Activated CD8-positive, alpha-beta memory T cell treated with anti-CD3 and anti-CD28 coated beads, Interleukin-2, amount 50 U/mL, for 4 hours (primary cell): ENCODE data around the gene ZNF750.

Experiments
- DNase-seq: peaks from one replicate; pipeline ENCODE4 v3.0.0-alpha.2; 2020

Gene ZNF750

DNA sequence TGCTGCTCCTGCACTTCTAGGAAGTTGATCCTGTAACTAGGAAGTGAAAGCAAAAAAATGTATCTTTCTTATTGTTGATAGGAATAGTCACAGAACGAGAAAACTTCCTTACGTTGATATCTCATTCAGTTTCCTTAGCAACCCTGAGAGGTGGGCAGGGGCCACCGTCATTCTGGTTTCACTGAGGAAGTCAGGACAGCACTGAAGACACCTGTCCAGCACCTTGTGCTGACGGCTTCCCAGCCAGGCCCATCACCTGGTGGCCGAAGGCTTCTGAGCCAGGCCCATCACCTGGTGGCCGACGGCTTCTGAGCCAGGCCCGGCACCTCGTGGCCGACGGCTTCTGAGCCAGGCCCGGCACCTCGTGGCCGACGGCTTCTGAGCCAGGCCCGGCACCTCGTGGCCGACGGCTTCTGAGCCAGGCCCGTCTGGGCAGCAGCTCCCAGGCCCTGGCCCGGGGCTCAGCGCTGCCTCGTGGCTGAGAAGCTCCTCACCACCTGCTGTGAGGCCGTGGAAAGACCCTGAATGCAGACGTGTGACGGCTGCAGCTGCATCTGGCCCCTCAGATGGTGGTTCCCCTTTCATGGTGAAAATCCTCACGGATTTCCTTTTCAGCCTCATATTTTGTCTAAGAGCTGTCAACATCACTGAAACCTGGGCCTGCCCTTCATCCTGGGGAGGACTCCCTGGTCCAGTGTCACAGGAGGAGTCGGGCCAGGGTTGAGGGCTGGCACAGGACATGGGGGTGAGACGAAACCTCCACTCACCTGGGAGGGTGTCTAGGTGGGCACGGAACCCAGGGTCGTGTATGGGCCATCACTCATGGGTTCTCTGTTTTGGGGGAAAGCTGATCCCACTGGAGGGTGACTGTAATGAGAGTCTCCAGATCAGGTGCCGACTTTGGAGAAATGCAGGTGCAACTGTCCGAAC, 33.0 kb upstream of the ZNF750 start:
- DNase-seq, result no peak

DNA sequence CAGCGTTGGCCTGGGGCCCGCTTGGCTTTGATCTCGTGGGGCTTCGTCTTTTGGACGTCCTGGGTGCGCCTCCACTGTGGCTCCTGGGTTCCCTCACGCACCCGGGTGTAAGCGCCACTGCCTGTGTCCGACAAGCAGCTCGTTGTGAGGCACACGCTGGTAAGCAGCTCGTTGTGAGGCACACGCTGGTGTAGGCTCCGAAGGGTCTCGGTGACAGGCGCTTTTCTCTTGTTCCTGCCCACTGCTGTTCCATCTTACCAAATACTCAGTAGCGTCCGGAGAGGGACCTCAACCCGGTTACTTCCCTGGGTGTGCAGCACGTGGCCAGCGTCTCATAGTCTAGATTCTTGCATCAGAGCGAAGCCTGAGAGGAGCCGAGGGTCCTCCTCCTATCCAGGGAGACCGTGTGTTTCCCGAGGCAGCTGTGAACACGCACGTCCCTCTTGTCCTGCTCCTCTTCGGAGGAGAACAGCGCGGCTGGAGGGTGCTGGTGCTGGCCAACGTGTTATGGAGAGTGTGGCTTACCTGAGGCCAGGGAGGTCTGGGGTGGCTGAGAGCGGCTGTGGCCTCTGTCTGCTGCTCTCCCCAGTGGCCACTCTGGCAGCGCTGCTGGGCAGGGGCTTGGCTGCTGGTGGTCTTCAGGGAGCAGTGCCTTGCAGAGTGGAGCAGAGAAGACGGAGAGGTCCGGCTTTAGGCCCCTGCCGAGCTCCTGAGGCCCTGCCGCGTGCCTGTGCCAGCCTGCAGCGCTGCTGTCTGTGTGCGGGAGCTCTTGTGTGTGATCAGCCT, 32.1 kb upstream of the ZNF750 start:
- DNase-seq, result no peak

DNA sequence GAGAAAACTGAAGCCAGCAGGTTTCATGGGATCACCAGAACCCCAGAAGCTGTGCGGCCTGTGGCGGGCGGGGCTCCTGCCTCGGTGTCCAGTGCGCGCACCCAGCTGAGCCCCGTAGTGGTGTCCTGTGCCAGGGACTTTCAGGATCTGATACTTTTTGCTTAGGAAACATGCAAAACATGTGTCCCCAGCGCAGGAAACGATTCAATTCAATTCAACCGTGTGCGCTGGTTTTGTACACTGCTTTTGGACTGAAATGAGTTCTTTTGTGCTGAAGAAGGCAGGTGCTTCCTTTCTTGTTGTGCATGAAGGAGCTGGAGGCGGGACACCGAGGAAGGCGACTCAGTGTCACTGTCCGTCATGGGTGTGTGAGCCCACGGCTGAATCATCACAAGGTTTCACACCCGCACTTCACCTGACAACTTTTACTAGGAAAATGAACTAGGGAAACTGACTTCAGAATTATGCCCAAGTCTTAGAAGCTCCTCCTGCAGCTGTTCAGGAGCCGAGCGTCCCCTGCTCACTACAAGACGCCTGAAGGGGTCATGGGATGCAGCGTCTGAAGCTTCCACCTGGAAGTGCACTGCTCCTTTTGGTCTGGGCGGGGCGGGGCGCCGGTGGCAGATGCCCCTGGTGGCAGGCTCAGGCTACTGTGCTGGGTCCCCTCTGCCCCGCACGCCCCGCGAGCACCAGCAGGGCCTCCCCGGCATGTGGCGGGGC, 31.4 kb upstream of the ZNF750 start:
- no peak for DNase-seq

DNA sequence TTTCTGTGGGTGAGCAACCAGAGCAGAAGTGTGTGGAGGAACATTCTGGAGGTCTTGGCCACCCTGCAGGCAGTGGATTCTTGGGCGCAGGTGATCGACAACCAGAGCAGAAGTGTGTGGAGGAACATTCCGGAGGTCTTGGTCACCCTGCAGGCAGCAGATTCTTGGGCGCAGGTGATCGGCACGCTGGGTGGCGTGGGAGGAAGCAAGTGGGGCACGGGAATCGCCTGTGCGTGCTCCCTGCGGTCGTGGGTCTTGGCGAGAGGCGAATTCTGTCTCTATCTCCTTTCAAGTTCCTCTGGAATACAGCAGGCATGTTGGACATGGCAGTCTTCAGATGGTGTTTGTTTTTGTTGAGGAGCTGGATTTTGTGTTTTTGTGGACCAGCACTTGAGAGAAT, 30.7 kb upstream of the ZNF750 start:
- no peak for DNase-seq

DNA sequence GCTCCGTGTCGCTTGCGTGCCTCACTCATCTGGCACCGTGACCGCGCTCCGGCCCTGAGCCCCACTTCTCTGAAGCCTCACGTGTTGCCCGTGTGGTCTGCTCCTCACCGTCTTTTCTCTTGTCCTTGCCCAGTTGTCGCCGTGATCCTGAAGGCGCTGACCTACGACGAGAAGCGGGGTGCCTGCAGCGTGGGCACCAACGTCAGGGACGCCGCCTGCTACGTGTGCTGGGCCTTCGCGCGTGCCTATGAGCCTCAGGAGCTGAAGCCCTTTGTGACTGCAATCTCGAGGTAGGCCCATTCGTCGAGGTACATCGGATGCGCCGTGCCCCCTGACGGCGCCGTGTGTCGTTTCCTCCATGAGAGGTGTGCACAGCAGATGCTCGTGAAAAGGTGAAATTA, 30.3 kb upstream of the ZNF750 start:
- no peak for DNase-seq

DNA sequence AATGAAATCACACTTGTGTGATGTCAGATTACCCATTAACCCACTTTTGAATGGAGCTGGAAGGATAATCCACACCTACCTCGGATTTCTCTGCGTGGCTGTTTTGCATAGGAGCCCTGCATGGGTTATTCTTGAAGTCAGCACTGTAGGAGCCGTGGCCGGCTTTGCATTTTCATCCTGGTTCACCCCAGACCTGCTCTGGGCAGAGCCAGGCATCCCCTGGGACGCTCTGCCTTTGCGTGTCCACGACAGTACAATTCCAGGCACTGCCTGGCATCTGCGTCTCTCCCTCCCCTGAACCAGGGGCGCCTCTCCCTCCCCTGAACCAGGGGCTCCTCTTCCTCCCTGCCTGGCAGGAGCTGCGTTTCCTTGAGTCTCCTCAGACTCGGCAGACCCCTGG, 29.7 kb upstream of the ZNF750 start:
- DNase-seq, result no peak

DNA sequence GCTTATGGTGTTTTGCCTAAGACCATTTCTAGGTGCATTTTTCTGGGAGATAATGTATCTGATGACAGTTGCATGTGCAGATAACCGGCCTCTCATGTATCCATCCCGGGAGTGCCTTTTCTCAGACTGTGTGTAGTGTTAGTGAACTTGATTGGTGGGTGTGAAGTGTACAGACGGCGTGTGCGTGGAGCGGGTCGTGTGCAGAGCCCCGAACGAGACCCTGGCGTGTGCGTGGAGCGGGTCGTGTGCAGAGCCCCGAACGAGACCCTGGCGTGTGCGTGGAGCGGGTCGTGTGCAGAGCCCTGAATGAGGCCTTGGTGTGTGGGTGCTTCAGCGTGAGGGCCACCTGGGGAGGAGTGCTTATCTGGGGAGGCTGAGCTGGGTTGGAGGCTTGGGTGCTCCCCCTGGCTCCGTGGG, 28.9 kb upstream of the ZNF750 start:
- DNase-seq, result no peak

DNA sequence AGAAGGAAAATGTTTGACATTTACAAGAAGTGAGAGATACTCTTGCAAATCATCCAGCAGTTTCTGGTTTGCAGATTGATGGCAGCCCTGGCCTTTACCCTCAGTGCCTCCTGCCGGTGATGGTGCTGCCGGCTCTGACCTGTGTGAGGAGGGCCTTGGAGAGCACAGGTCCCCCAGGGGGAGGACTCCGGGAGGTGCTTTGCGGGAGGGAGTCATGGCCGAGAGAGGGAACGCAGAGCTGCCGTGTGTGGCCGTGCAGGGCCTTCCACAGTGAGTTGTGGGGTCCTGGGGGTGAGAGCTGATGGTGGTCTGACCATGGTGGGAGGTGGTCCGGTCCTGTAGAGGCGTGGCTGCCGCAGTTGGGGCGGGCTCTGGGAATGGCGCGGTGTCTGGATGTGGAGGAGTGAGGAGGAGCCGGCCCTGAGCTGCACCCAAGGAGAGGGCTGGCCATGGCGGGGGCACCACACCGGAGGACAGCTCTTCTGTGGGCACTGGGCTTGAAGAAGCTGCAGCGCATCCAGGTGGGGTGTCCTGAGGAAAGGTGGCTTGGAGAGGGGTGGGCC, 28.0 kb upstream of the ZNF750 start:
- DNase-seq, result no peak

DNA sequence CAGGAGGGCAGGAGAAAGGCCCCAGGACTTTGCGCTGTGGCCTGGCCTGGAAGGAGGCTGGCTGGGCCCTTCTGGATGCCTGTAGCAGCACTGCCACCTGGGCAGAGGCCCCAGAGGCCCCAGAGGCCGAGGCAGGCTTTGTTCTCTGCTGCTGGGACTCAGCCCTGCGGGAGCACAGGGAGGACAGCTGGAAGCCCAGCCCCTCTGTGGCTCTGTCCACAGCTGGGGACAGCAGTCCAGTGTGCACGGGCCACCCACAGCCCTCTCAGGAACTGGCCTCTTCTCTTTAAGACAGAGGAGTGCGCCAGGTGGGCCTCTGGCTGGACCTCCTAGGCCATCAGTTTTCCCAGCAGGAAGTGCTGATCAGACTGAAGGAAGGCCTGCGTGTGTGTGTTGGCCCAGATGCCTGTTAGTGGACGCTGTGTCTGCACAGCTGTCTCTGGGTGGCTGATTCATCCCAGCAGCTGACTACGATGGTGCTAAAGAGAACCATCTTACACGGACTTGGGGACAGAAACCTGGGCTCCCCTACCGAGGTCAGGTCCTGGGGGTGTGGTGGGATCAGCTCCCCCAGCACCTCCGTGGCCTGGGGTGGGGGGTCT, 26.9 kb upstream of the ZNF750 start:
- no peak for DNase-seq

DNA sequence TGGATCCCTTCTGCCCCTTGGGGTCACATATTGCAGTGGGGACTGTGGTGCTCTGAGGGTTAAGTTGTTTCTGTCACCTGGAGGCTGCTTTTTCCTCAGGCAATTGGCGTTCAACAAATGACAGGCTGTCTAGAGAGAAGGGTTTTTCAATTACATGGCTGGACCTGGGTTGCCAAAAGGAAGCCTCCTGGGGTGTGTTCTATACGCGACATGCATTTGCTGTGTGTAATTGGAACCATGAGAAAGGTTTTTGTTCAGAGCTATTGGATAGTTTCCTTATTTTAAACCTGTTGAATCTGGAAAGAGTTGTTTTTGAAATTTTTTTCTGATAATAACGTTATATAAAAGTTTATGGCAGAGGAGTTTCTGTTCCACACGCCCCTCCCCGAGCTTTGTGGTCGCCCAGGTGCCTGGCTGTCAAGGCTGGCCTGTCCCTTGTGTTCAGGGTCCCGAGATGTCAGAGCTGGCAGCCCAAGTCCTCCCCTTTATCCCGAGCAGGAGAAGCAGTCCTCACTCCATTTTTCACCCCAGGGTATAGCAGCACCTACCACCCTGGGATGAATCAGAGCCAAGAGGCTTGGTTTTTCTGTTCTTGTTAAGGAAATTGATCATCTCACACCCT, 26.1 kb upstream of the ZNF750 start:
- no peak for DNase-seq

DNA sequence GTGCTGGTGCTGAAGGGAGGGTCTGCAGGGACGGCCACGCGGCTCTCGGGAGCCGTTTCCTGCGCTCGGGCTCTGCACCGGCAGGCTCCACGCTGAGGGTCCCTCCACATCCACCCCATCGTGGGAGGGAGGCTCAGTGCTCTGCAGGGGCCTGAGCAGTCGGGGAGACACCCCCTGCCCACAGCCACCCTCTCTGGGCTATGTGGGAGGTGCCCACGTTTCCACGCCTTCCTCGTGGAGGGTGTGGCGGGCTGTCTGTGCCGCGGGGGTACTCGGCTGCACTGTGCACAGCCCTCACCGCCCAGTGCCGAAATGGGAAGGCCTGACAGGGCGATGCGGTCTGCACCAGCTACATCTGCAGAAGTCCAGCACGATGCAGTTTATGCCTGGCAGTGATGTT, 25.5 kb upstream of the ZNF750 start:
- DNase-seq, result no peak

DNA sequence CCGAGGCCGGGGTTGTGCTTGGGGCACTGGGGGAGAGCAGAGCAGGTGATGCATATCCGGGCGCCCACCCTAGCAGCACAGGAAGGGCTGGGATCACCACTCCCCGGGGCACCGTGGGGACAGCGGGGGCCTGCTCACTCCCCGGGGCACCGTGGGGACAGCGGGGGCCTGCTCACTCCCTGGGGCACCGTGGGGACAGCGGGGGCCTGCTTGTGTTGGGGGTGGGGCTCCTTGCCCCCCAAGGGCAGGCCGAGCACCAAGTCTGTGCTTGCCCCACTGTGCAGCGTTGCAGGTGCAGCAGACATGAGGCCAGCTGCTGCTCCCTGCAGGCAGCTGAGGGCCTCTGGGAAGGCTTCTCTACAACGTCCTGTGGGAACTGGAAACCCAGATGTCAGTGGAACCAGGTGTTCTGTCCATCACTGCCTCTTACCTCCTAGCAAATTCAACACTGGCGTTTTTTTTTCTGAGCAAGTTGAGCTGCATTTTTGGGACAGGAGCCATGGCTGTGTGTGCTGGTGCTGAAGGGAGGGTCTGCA, 25.0 kb upstream of the ZNF750 start:
- DNase-seq, result no peak

DNA sequence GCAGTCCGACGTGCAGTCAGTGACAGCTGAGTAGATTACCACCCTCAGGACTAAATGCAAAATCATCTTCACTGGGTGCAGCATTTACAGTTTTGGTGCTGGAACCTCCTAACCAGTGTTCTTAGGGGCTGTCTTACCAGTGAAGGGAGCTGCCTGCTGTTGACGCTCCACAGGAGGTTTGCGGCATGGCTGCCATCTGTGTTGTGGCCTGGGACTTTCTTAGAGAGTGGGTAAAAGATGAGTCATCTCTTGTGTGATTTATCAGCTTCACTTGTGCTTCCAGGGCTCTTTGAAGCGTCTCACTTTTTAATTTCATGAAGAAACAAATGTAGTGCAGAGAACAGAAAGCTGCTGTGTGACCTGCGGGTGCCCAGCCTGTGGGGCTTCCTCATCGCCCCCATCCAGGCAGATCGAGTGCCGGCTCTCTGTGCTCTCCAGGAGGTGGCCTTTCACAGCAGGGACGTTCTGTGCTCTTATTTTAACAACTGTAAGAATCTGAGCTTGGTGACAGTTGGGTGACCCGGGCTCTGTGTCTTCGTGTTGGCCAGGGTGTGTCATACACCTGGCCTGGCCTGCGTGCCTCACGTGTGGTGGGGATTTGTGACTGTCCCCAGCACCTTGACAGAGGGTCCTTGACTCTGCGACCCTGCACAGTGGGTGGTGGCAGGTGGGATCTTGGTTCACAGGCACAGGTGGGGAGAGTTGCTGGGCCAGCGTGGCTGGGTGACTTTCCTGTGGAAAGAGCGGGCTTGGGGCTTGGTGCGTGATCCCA, 24.3 kb upstream of the ZNF750 start:
- peak; percentile 80 for DNase-seq

DNA sequence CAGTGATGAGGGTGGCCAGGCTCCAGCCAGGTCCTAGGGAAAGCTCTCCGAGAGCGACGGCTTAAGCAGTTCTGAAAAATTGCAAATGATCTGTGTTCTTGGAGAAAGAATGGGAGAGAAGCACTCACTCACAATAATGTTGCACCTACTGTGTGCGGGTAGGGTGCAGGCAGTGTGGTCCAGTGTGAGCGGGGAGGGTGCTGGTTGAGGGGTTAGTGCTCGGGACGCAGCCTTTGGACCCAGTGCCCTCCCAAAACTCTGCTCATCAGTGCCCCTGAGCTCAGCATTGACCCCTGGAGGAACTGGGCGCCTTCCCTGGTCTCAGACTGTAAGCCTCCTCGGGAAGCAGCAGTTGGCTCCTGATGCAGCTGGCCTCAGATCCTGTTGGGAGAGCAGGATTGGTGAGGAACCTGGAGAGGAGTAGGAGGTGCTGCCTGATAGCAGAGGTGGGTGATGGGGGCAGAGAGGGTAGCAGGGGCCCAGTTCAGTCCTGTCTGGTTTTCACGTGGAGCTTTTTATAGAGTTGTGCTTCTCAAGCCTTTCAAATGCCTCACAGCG, 23.6 kb upstream of the ZNF750 start:
- no peak for DNase-seq

DNA sequence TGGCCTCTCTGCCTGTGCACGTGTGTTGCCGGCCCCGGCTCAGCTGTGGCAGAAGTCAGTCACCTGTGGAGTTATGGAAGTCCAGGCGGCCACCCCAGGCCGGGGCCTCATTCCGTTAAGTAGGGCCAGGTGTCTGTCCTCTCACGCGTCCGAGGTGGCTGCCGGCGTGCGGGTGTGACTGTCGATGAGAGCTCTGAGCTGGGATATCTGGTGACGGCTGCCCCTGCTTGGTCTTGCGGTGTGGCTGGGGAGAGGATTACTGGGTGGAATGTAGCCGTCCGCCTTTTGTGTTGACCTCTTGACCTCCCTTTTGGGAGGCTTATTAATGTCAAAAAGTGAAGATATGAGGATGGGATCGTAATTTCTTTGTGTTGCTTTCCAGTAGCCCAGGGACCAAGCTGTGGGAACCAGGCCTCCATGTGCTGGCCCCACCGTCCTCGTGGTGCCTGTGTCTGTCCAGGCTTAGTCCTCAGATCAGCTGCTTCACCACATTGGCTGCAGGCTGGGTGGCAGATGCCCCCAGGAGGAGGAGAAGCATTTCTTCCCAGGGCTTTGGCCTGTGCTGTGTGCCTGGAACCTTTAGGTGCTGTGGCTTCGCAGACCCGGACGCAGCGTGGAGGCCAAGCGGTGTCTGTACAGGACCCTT, 23.0 kb upstream of the ZNF750 start:
- no peak for DNase-seq

DNA sequence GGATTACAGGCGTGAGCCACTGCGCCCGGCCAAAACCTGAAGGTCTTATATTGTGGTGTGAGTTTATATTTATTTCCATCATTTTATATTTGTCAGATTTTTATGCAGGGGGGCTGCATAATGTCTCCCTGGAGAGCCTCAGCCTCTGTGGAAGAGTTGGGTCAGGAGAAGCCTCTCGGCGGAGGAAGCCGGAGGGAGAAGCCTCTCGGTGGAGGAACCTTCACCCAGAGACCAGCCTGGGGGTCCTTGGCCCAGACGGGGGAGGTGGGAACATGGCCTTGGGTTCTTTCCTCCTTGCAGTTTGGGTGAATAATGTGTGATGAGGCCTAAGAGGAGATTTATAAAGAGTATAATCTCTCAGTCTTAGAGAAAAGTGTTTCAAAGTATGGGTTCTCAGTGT, 22.4 kb upstream of the ZNF750 start:
- DNase-seq, result no peak

DNA sequence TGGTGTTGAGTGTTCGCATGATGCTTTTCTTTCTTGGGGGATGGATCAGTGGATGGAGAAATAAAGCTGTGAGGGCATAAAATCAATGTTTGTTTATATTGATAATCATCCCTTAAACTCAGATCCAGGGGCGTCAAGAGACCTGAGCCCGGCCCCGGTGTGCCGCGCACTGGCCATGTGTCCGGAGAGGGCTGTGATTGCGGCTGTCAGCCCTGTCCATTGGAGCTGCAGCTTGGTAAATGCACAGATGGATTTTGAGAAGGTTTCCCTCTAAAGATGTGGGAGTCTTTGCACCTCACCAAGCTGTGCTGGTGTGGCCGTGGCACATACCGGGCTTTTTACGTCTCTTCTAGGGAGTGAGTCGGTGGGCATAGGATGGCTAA, 21.6 kb upstream of the ZNF750 start:
- no peak for DNase-seq

DNA sequence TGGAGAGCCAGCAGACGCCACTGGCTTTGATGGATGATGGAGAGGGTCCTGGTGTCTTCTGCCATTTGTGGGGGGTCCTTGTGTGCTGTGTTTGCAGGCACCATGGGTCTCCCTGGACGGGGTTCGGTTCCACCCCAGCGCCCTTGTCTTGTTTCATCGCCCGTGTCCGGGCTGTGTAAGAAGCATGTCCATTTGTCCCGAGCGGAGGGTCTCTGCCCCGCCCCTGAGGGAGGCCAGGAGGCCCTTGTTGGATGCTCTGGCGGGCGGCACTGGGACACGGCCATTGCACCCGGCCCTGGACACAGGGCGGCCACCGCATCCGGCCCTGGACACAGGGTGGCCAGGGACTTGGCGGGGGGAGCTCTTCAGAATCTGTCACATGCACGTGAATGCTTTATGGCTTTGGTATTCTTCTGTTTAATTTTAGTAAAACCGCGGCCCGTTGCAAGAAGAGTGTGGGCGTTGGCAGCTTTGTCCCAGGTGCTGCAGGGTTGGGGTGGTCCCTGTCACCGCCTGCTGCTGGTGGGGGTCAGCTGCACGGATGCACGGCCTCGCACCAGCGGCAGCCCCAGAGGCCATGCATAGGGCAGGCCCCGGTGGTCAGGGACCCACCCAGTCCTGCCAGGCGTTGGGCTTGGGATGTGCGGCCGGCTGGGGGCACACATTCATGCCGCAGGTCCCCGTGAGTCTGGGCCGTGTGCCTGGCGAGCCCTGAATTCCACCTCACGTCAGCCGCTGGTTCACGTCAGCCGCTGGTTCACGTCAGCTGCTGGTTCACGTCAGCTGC, 21.0 kb upstream of the ZNF750 start:
- DNase-seq, result no peak
